DOHH2 (cell line): ENCODE measurements around the gene MED13L.

Experiments used
- H3F3A ChIP-seq: fragments of 200-600 bp; sonication (generic), shearing (Covaris generic); 2 replicates; pipeline ENCODE4 v1.6.0; 2016; ENCODE audit warnings: antibody characterized with exemption, mild to moderate bottlenecking; ENCODE audit not compliant: control insufficient read depth, insufficient read depth
- H3K27ac ChIP-seq: fragments of 200-600 bp; sonication (generic); 2 replicates; pipeline ENCODE4 v1.5.1; 2014; ENCODE audit warnings: low read depth, mild to moderate bottlenecking, low read length, moderate library complexity
- H3K27me3 ChIP-seq: fragments of 200-600 bp; sonication (generic); 2 replicates; pipeline ENCODE4 v1.6.1; 2014; ENCODE audit warnings: mild to moderate bottlenecking, low read length, mixed read lengths; ENCODE audit not compliant: control insufficient read depth
- H3K36me3 ChIP-seq: fragments of 200-600 bp; sonication (generic); 2 replicates; pipeline ENCODE4 v1.6.1; 2014; ENCODE audit warnings: mild to moderate bottlenecking, low read length, moderate library complexity, mixed read lengths; ENCODE audit not compliant: control insufficient read depth
- H3K4me1 ChIP-seq: fragments of 200-600 bp; sonication (generic); 2 replicates; pipeline ENCODE4 v1.6.1; 2014; ENCODE audit warnings: mild to moderate bottlenecking, low read length, mixed read lengths; ENCODE audit not compliant: control insufficient read depth
- H3K4me2 ChIP-seq: fragments of 200-600 bp; sonication (generic); 2 replicates; pipeline ENCODE4 v1.6.0; 2014; ENCODE audit warnings: mild to moderate bottlenecking, low read length, moderate library complexity
- H3K4me3 ChIP-seq: fragments of 200-600 bp; sonication (generic); 2 replicates; pipeline ENCODE4 v1.5.1; 2014; ENCODE audit warnings: mild to moderate bottlenecking, low read length, mixed read lengths
- H3K79me2 ChIP-seq: fragments of 200-600 bp; sonication (generic); 2 replicates; pipeline ENCODE4 v1.6.1; 2014; ENCODE audit warnings: mild to moderate bottlenecking, low read length, mixed read lengths; ENCODE audit not compliant: control insufficient read depth
- H3K9me2 ChIP-seq: fragments of 200-600 bp; sonication (generic); replicated peaks from 2 replicates; pipeline ENCODE4 v1.6.1; 2014; ENCODE audit warnings: mild to moderate bottlenecking, low read length, mixed read lengths; ENCODE audit not compliant: control insufficient read depth
- H3K9me3 ChIP-seq: fragments of 200-600 bp; sonication (generic); 2 replicates; pipeline ENCODE4 v1.6.1; 2014; ENCODE audit warnings: antibody characterized with exemption, low read length, mixed read lengths; ENCODE audit not compliant: control insufficient read depth, insufficient read depth
- H4K20me1 ChIP-seq: fragments of 200-600 bp; sonication (generic); 2 replicates; pipeline ENCODE4 v1.6.0; 2014; ENCODE audit warnings: low read depth, mild to moderate bottlenecking, antibody characterized with exemption, low read length, moderate library complexity; ENCODE audit not compliant: control insufficient read depth, insufficient read depth
- CTCF ChIP-seq: fragments of 200-600 bp; sonication (generic); IDR thresholded peaks from one replicate; pipeline ENCODE4 v1.5.1; 2014; ENCODE audit warnings: antibody characterized with exemption, mild to moderate bottlenecking, low read depth, low read length; ENCODE audit not compliant: poor library complexity, severe bottlenecking
- EZH2phosphoT487 ChIP-seq: fragments of 200-600 bp; sonication (generic); IDR thresholded peaks from 2 replicates; pipeline ENCODE4 v1.6.1; 2017; ENCODE audit warnings: borderline replicate concordance, mild to moderate bottlenecking, antibody characterized with exemption, low read length, moderate library complexity, mixed read lengths

The MED13L gene

DNA sequence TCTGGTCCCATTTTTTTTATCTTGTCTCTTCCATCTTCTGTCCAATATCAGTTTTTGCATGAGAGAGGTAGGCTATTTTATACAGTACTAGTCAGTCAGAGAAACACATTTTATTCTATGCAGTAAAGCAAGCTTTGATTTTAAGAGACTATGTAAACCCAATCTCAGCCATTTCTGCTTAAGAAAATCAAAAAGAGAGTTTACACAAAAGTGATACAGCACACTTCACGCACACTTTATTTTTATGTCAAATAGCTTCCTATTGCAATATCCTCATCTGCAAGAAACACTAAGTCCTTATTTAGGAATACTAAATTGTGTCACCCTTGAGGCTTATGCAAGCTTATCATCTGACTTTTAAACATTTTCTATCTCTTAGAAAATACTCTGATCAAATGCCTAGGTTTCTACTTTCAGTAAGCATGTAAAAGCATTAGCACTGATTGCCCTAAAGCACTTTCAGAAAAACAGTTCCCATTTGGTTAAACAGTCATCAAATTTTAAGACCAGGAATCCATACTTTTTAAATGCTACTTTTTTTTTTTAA is 78.3 kb downstream of the MED13L start:
- TF ChIP-seq CTCF (no peak), EZH2phosphoT487 (no peak)
- H3K4me2 ChIP-seq: no peak overlapping the region
- peaks cover 18% of the 10 kb centered on the region for H3K4me1 ChIP-seq
- no peaks in the 10 kb centered on the region for H3K9me2 ChIP-seq
- no peaks in the 10 kb centered on the region for H3K9me3 ChIP-seq
- H3K4me3 ChIP-seq: no peak overlapping the region
- H3K79me2 ChIP-seq: peaks cover 33% of the 10 kb centered on the region
- no peaks in the 10 kb centered on the region for H3K36me3 ChIP-seq
- no peaks in the 10 kb centered on the region for H3K27me3 ChIP-seq
- H3F3A ChIP-seq: peaks cover 7% of the 10 kb centered on the region; the same call in 1 of the 2 replicates
- H4K20me1 ChIP-seq: peaks cover 8% of the 10 kb centered on the region
- H3K27ac ChIP-seq: no peak overlapping the region

GRCh38 chr12:116196752-116197718 is 80.5 kb downstream of the MED13L start:
- Histone ChIP-seq H3K79me2 (peaks cover 49% of the 10 kb centered on the region), H3K9me2 (no peaks in the 10 kb centered on the region), H3K4me1 (peaks cover 18% of the 10 kb centered on the region), H3K4me2 (no peak overlapping the region), H4K20me1 (peaks cover 3% of the 10 kb centered on the region; the same call in 1 of the 2 replicates), H3K36me3 (no peaks in the 10 kb centered on the region), H3K4me3 (no peak overlapping the region), H3K27ac (no peak overlapping the region), H3F3A (peaks cover 7% of the 10 kb centered on the region; the same call in 1 of the 2 replicates), H3K9me3 (no peaks in the 10 kb centered on the region), H3K27me3 (no peaks in the 10 kb centered on the region)
- TF ChIP-seq CTCF (no peak), EZH2phosphoT487 (no peak)

DNA sequence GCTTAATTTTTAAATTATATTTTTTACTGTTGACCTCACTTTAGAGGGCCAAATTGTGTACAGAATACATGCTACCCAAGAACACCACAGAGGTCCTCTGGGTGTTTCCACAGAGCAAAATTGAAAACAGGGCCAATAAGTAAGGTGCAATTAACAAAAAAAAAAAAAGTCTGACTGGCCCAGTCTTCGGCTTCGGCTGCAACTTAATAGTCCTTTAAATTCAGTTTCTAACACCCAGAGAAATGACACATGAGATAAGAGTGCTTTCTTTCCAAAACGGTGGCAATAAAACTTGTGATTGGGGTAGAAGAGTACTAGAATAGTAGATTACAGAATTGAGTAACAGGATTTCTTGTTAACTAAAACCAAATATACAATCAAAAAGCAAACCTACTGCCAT is 81.3 kb downstream of the MED13L start:
- Histone ChIP-seq H3K4me1 (peaks cover 18% of the 10 kb centered on the region), H3K36me3 (no peaks in the 10 kb centered on the region), H3K27me3 (no peaks in the 10 kb centered on the region), H3K27ac (no peak overlapping the region), H3K9me2 (no peaks in the 10 kb centered on the region), H3K4me2 (no peak overlapping the region), H3F3A (peaks cover 7% of the 10 kb centered on the region; the same call in 1 of the 2 replicates), H3K4me3 (no peak overlapping the region), H3K79me2 (peaks cover 49% of the 10 kb centered on the region), H4K20me1 (peaks cover 3% of the 10 kb centered on the region; the same call in 1 of the 2 replicates), H3K9me3 (no peaks in the 10 kb centered on the region)
- TF ChIP-seq EZH2phosphoT487: no peak
- no peak for TF ChIP-seq CTCF
